Activated B cell treated with CpG ODN at 0.5 μM for 24 hours (primary cell): Measurements from ENCODE around the gene CHDH. TPM values are rescaled to one million over a fixed set of nuclear protein-coding genes. Genes with fewer than 3 reads are reported as not detected.

Experiments
- ATAC-seq: fragments of 200-7000 bp; cut with Tn5 transposase; one replicate; pipeline ENCODE4 v1.10.0; 2021; ENCODE audit warnings: low read depth, mild to moderate bottlenecking, moderate library complexity
- CTCF ChIA-PET: fragments of 350-600 bp; sonication (Branson Sonifier 250); formaldehyde crosslinking; loops from one replicate; lab custom pipeline; 2021; ENCODE audit warnings: antibody characterized with exemption; lab: Charles Lee
- POLR2A ChIA-PET: fragments of 350-600 bp; sonication (Branson Sonifier 250); formaldehyde crosslinking; loops from one replicate; lab custom pipeline; 2021; ENCODE audit warnings: antibody characterized with exemption; lab: Charles Lee
- DNase-seq: peaks from one replicate; pipeline ENCODE4 v3.0.0; 2022
- H3K27ac Mint-ChIP-seq: one replicate; pipeline ENCODE4 v1.8.0; 2020; ENCODE audit warnings: mixed read lengths
- H3K27me3 Mint-ChIP-seq: one replicate; pipeline ENCODE4 v1.8.0; 2021; ENCODE audit warnings: mixed read lengths
- H3K36me3 Mint-ChIP-seq: one replicate; pipeline ENCODE4 v1.8.0; 2021; ENCODE audit warnings: low read depth, mixed read lengths
- H3K4me1 Mint-ChIP-seq: one replicate; pipeline ENCODE4 v1.8.0; 2021; ENCODE audit warnings: mixed read lengths
- H3K4me3 Mint-ChIP-seq: one replicate; pipeline ENCODE4 v1.8.0; 2020; ENCODE audit warnings: mild to moderate bottlenecking, mixed read lengths
- H3K9me3 Mint-ChIP-seq: one replicate; pipeline ENCODE4 v1.8.0; 2020; ENCODE audit warnings: mixed read lengths
- CTCF ChIP-seq: fragments of 200-600 bp; IDR thresholded peaks from one replicate; pipeline ENCODE4 v1.8.0; 2022; ENCODE audit warnings: antibody characterized with exemption, mild to moderate bottlenecking
- intact Hi-C: fragments of 100-400 bp; cut with micrococcal nuclease; formaldehyde crosslinking; loops from one replicate; pipeline ENCODE4 v1.15.1; 2024
- total RNA-seq: library from RNA; stranded (reverse); gene quantifications from 2 replicates; pipeline ENCODE4 v1.2.3, GENCODE V29; 2022

Gene CHDH
- total RNA-seq, 1 donor from 2014 or later = 6.0 TPM

- H3K36me3 Mint-ChIP-seq = no peaks in the 10 kb centered on the region
- no peak for TF ChIP-seq CTCF
- POLR2A ChIA-PET = no interaction called here
Observed at GRCh38 chr3:53837331-53837730, 8.9 kb downstream of the CHDH start.

GRCh38 chr3:53836084-53836872, 9.9 kb downstream of the CHDH start:
- ATAC-seq (no peak), DNase-seq (no peak)
- POLR2A ChIA-PET = no interaction called here
- Mint-ChIP-seq H3K4me3 (no peak overlapping the region), H3K27me3 (no peaks in the 10 kb centered on the region), H3K9me3 (no peaks in the 10 kb centered on the region), H3K4me1 (no peaks in the 10 kb centered on the region), H3K27ac (no peak overlapping the region), H3K36me3 (no peaks in the 10 kb centered on the region)
- CTCF ChIA-PET = no interaction called here
- TF ChIP-seq CTCF = no peak
- intact Hi-C loops = no loop called here

More at GRCh38 chr3:53837331-53837730, 8.9 kb downstream of the CHDH start:
- no peak overlapping the region for H3K27ac Mint-ChIP-seq
- CTCF ChIA-PET = no interaction called here
- DNase-seq (no peak), ATAC-seq (no peak)
- no peaks in the 10 kb centered on the region for H3K9me3 Mint-ChIP-seq
- no peaks in the 10 kb centered on the region for H3K27me3 Mint-ChIP-seq
- no peaks in the 10 kb centered on the region for H3K4me1 Mint-ChIP-seq
- intact Hi-C loops = no loop called here
- no peak overlapping the region for H3K4me3 Mint-ChIP-seq

- CTCF ChIA-PET = no interaction called here
- TF ChIP-seq CTCF = no peak
- no peaks in the 10 kb centered on the region for H3K9me3 Mint-ChIP-seq
- H3K27ac Mint-ChIP-seq = no peak overlapping the region
- H3K4me1 Mint-ChIP-seq = no peaks in the 10 kb centered on the region
- no peaks in the 10 kb centered on the region for H3K27me3 Mint-ChIP-seq
- intact Hi-C loops = no loop called here
- no peak for ATAC-seq
- no peak overlapping the region for H3K4me3 Mint-ChIP-seq
- POLR2A ChIA-PET = interaction anchor here (0.6 kb wide), 1 partner anchor 221 kb away, joined by 9 read pairs; no protein-coding TSS in a partner anchor
- no peak for DNase-seq
- no peaks in the 10 kb centered on the region for H3K36me3 Mint-ChIP-seq
Observed at GRCh38 chr3:53835257-53835656, 11.0 kb downstream of the CHDH start.

- Mint-ChIP-seq H3K4me1 (no peaks in the 10 kb centered on the region), H3K9me3 (no peaks in the 10 kb centered on the region), H3K27ac (no peak overlapping the region), H3K36me3 (no peaks in the 10 kb centered on the region), H3K4me3 (no peak overlapping the region), H3K27me3 (no peaks in the 10 kb centered on the region)
- DNase-seq (no peak), ATAC-seq (no peak)
- ChIA-PET POLR2A (interaction anchor here (0.6 kb wide), 1 partner anchor 220 kb away, joined by 9 read pairs; no protein-coding TSS in a partner anchor), CTCF (no interaction called here)
- intact Hi-C loops = no loop called here
- no peak for TF ChIP-seq CTCF
Observed at GRCh38 chr3:53834429-53835095, 11.7 kb downstream of the CHDH start.

- no peak overlapping the region for H3K4me3 Mint-ChIP-seq
- H3K36me3 Mint-ChIP-seq = no peaks in the 10 kb centered on the region
- POLR2A ChIA-PET = no interaction called here
- ATAC-seq = no peak
- TF ChIP-seq CTCF = no peak
- intact Hi-C loops = no loop called here
- H3K27ac Mint-ChIP-seq = no peak overlapping the region
- H3K4me1 Mint-ChIP-seq = no peaks in the 10 kb centered on the region
- H3K27me3 Mint-ChIP-seq = no peaks in the 10 kb centered on the region
- CTCF ChIA-PET = no interaction called here
- H3K9me3 Mint-ChIP-seq = no peaks in the 10 kb centered on the region
- no peak for DNase-seq
Observed at GRCh38 chr3:53833700-53834099, 12.5 kb downstream of the CHDH start.
